HuH-7 (cell line): ENCODE results near the gene CDA.
"Not testable (repeated sequence)": the region's sequence is repeated elsewhere in the genome, so short reads cannot be mapped to it uniquely, and the experiment has no call there.

Experiments
- DNase-seq: peaks from one replicate; pipeline ENCODE4 v3.0.0; 2011; ENCODE audit warnings: low spot score

The CDA gene

DNA sequence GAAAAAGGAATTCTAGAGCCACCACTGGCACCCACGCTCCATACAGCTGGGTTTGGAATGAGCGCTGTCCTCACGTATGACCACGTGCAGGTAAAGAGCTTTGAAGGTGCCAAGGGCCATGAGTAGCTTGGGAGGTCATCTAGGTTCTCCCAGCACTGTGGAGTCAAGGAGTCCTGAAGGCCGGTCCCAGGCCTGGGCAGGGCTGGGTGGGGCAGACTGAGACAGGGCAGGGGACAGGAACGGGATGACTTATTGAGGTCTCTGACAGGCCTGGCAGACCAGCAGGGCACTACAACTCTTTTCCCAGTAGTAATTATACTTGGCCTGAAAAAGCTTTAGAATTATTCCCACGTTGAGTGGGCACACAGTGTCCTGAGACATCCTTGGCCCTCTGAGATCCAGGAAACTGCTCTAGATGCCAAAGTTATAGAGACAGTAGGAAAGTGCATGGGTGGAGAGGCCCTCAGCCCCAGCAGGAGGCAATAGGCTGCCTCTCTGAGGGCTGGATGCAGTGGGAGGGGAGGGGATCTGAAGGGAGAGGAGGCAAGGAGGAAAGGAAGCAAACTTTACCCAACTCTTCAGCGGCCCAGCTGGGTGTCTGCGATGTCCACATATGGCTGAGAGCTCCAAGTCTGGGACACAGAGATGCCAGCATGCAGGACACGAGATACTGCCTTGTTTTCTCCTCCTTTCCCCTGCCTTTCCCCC, 1.8 kb upstream of the CDA start:
- DNase-seq: no peak

DNA sequence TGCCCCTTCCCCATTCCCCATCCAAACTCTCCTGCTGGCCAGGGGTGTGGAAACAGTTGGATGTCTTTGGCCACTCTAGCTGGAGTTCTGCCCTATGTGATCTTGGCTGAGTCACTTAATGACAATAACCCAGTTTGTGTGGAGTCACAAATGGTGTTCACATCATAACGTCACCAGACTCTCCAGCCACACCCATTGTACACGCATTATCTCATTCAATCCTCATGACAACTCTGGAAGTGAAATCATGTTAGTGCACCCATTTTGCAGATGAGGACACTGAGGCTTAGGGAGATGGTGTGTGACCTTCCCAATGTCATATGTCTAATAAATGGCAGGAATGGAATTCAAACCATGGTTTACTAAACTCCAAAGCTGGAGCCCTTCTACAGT, 1.2 kb upstream of the CDA start:
- DNase-seq: no peak

DNA sequence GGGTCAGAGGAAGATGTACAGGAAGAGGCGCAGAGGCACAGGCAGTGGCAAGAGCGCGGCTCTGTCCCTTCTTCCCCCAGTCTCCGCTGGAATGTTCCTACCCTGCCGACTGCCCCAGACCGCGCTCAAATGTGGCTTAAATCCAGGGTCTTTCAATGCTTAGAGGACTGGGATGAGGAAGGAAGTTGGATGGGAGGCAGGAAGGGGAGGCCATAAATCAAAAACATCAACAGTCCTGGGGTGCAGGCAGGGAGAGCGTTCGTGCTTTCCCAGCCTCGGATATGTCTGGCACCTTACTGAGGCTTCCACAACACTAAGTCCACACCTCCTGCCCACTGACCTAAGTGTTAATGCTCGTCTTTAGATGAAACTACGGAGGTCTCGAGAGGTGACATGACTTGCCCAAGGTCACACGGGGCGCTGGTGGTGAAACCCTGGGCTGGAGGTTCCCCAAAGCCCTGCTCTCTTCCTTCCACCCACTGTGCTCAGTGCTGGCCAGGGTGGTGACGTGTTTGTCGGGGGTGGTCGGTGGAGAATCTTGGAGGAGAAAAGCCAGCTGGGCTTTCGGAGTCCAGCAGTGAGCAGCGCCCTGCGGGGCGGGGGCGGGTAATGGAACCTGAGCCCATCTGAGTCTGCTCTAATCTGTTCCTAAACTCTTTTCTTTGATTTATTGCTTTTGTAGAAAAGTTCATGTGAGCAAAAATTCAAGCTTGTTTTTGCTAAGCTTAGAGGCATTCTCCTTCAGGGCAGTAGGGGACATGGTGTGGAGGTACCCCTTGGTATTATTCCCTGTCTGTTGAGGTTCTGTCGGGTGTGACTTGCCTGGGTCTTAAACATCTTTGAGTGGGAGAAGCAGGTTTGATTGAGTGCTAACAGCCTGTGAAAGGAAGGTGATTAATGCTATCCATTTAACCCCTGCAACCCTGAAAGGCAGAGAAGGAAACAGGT, 708 bp downstream of the CDA start:
- no peak for DNase-seq

DNA sequence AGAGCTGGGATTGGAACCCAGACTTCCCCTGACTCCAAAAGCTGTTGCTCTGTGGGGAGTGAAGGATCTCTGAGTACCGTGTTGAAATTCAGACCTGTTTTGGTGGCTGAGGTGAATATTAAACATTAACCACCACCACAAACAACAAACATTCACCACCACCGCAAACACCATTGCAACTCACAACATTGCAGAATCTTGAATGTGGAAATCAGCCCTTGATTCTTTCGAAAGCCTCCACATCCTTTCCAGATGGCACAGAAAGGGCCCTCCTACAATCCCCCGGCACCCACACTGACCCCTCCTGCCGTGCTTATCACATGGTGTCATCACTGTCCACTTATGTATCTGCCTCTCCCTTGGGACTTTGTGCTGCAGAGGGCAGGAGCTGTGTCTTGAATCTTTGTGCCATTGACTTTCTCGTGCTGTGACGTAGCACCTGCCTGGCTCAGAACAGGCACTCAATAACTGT, 1.4 kb downstream of the CDA start:
- no peak for DNase-seq

DNA sequence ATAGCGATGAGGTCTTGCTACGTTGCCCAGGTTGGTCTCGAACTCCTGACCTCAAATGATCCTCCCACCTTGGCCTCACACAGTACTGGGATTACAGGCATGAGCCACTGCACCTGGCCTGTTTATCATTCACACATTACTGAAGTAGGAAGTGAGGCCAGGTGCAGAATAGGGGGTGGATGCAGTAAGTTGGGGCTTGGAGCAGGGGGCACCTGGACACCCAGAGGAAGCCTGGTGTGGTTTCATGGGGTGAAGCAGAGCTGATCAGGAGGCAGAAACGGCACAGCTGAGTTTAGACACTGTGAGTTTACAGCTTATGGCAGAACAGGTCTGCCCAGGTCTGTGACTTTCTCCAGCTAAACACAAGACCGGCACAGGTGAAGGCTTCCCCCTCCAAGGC, 4.9 kb downstream of the CDA start:
- DNase-seq: no peak

DNA sequence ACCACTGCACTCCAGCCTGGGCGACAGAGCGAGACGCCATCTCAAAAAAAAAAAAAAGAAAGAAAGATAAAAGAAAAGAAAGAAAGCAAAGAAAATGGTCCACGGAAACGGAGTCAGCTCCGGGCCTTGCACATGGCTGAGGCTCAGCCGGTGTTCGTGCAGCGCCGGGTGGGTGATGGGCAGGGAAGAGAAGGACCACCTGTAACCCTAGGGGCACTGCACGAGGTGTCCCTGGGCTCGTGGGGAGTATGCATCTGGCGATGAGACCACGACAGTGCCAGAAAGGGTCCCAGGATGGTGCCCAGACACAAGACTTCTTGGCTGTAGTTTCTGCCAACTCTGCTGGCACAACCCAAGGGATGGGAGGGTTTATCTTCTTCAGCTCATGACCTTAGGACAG, 5.8 kb downstream of the CDA start:
- no peak for DNase-seq

DNA sequence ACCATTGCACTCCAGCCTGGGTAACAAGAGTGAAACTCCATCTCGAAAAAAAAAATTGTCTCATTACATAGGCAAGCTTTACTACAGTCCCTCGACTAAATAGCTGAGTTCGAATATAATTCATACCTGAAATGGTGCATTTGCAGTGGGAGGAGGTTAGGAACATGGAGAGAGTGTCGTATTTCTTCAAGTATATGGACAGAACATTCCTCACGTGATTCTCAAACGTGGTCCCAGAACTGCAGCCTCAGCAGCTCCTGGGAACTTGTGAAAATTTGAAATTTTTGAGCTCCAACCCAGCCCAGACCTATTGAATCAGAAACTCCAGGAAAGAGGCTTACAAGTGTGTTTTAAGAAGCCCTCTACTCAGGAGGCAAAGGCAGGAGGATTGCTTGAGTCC, 7.2 kb downstream of the CDA start:
- no peak for DNase-seq

DNA sequence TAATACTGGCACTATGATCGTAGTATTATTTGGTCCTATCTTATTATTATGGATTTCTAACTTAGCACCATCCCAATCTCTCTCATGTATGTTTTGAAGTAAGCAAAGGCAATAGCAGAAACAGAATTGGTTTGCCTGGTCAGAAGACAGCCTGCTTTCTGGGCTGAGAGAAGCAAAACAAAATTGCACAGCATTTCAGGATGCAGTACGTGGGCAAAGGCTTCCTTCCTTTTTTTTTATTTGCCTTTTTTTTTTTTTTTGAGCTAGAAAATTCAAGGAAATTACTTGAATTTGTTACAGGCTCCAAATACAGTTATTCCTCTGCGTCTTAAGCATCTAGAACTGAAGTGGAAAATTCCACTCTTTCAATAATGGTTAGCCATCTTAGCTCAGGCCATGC, 8.8 kb downstream of the CDA start:
- DNase-seq: no peak

DNA sequence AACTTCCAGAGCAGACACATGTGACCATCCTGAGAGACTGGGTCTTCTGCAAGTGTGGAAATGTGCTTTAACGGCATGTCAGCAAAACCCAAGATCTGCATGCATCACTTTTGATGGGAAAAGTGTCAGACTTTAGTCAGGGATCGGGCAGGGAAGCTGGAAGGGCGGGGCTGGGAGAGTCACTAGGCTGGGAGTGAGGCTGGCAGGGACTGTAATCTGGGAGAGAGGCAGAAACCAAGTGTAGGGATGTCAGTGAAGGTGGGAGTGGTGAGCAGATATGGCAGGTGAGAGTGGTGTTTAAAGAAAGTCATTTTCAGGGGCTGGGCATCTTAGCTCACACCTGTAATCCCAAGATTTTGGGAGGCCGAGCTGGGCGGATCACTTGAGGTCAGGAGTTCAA, 11.3 kb downstream of the CDA start:
- DNase-seq: no peak

DNA sequence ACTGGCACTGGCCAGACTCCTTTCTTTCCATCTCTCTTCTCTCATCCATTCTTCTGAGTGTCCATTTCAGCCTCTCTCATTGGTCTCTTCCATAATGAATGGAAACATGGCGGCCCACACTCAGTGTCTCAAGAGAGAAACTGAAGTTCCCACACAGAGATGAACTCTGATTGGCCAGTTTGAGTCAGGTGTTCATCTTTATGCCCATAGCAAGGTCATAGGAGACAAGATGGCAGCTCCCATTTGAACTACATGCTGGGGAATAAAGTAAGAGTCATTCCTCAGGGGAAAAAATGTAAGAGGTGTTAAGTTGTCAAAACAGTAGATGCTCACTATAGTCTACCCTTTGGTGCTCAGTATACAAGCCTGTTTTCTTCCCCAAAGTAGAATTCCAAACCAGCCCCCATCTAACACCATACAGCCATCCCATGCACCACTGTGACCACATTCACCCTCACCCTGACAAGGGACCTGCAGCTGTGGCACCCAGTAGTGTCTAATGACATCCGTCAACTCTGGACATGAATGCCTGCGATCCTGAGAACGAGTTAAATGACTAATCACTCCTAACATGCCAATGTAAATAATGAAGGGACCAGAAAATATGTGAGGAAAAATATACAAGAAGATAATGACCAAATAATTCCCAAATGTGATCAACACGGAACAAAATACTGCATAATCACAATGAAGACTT, 12.4 kb downstream of the CDA start:
- DNase-seq: no peak

DNA sequence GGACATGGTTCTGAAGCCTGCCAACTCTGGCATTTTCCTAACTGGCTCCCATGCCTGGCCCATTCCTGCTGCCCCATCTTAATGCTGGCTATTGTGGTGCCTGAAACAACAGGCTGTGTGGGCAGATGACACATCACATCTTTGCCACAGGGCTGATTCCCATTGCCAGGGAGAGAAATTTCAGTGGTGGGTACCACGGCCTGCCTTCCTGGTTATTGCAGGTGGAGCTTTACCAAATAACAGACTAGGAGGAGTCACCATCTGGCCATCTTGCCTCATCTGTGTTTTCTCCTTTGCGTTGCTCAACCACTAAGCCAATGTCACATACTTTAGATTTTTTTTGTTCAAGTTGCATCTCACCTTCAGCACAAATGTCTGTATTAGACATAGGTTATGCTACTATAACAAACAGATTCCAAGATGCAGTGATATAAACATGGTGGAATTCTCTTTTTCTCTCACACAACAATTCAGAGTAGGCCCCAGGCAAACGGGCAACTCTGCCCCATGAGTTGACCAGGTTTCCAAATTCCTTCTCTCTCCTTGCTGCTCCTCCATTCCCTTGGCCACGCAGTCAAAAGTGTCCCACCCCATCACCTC, 14.1 kb downstream of the CDA start:
- no peak for DNase-seq

DNA sequence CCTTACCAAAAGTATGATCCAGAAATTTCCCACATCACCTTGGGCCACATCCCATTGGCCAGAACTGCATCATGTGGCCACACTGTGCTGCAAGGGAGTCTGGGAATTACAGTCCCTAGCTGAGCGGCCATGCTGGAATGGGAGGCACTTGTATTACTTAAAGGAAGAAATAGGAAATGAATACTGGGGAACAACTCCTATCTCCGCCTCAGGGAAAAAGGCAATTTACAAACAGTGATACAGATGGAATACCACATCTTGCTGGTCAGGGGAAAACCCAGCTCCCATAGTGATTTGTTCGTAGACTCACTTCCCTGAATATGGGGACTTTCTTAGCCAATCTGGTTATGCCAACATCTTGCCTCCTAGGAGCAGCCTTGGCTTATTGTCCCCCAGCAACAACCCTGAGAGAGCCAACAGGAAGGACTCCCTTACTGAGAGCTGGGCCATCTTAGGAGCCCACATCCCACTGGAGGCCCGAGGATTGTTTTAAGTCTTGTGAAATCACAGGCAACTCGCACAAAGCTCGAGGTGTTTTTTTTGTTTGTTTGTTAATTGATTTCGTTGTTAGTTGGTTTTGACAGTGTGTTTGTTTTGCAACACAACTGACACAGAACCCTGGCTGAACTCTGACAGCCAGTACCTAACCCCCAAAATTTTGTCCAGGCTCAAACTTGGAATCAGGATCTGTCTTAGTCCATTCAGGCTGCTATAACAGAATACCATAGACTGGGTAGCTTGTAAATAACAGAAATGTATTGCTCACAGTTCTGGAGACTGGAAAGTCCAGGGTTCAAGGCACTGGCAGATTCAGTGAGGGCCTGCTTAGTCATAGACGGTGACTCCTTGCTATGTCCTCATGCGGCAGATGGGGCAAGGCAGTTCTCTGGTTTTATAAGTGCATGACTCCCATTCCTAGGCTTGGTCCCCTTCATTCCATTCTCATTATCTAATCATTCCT, 14.9 kb downstream of the CDA start:
- no peak for DNase-seq

DNA sequence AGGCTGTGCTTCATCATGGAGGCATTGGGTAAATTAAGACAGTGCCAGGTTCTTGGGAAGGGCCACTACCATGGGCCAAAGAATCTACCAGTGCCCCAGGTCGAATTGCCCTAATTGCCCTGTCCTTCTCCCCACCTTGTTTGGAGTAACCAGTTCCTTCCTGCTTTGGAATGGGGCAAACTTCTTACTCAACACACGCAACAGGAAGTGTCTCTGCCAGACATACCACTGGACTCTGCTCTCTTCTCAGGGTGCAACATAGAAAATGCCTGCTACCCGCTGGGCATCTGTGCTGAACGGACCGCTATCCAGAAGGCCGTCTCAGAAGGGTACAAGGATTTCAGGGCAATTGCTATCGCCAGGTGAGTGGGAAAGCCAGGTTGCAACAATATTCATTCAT, 15.8 kb downstream of the CDA start:
- DNase-seq: no peak

DNA sequence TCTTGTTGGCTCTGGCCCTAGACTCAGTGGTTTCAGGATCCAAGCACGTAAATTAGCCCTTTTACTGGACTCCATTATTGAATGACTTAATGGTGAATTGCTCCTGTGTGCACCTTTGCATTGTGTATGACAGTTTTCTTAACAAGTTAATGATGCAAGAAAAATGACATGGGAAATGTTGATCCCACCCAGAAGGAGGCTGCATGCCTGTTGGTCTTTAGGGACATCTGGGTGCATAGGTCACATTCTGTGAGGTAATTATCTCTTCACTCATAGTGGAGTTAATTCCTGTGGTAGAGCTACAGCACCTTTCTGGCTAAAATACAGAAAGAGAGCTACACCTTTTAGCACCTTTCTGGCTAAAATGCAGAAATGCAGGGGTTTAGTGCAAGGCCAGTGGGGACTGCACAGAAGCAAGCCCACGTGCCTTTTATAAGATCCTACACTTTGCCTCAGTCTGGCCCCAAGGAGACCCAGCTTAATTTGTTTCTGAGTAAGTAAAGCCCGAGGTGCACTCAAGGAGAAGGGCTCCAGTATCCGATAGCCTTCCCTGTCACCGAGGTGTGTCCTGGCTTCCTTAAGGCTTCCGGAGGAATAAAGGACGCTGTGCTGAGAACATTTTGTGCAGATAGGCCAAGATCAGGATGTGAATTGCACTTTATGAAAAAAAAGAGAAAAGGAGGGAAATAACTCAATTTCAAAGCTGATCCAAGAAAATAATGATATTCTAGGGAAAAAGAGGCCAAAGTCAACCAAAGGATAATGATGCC, 18.1 kb downstream of the CDA start:
- DNase-seq: not testable (repeated sequence)

DNA sequence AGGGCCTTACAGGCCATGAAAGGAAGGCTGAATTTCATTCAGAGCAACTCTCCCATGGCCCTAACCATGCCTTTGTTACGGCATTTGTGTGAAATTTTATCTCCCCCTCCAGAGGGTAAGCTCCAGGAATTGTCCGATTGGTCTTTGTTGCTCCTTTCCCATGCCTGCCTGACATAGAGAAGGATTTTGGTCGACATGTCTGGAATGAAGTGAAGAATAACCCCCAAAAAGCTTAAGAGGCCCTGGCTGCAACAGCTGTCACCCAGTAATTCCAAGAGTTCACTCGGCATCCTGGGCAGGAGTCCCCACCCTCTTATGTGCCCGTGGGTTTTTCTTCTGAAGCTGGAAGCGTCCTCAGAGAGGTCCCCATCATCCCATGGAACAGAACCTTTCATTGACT, 20.6 kb downstream of the CDA start:
- no peak for DNase-seq

DNA sequence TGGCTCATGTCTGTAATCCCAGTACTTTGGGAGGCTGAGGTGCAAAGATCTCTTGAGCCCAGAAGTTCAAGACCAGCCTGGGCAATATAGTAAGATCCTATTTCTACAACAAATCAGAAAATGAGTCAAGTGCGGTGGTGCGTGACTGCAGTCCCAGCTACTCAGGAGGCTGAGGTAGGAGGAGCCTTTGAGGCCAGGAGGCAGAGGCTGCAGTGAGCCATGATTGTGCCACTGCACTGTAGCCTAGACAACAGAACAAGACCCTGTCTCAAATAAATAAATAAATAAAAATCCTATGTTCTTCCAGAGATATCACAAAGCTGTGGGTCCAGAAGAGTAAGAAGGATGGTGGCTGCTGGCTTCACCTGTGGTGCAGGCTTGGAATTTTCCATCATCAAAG, 22.1 kb downstream of the CDA start:
- DNase-seq: no peak

DNA sequence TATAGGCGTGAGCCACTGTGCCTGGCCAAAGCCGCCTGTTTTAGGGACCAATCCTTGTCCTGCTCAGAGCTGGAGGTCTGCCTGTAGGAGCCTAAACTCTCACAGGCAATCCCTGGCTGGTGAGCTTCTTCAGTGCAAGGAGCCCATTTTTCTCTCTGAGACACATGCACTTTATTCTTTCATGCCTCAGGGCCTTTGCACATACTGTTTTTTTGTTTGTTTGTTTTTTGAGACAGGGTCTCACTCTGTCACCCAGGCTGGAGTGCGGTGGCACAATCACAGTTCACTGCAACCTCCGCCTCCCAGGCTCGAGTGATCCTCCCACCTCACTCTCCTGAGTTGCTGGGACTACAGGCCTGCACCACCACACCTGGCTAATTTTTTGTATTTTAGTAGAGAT, 22.8 kb downstream of the CDA start:
- DNase-seq: no peak

DNA sequence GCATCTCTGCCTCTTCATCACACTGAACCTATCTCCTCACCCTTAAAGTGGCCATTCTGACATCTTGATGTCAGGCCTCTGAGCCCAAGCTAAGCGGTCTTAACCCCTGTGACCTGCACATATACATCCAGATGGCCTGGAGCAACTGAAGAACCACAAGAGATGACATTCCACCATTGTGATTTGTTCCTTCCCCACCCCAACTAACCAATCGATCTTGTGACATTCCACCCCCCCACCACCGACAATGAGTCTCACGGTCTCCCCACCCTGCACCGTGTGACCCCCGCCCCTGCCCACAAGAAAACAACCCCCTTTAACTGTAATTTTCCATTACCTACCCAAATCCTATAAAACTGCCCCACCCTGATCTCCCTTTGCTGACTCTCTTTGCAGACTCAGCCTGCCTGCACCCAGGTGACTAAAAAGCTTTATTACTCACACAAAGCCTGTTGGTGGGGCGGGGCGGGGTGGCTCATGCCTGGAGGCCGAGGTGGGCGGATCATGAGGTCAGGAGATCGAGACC, 23.4 kb downstream of the CDA start:
- no peak for DNase-seq

DNA sequence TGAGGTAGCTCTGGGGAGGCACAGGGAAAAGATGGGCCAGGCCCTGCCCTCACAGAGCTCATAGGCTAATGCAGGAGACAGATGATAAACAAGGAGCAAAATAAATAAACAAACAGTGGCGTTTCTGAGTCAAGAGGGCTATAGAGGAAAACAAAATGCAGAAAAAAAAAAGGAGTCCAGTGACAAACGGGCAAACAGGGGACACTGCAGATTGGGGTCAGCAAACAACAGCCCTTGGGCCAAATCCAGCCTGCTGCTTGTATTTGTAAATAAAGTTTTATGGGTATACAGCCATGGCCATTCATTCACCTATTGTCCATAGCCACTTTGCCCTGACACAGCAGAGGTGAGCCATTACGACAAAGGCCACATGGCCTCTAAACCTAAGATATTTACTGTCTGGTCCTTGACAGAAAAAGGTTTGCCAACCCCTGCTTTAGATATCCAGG, 25.3 kb downstream of the CDA start:
- no peak for DNase-seq
